Pancreas (tissue), 10 donors: ENCODE measurements around the gene WFDC10B. TPM values are rescaled to one million over a fixed set of nuclear protein-coding genes. Genes with fewer than 3 reads are reported as not detected.

Source experiments
- ATAC-seq, 4 donors: fragments of 200-7000 bp; cut with Tn5 transposase; one replicate each; pipeline versions ENCODE4 v1.8.0 to v1.9.1; 2020; ENCODE audit warnings: mild to moderate bottlenecking in 4 of 4, moderate library complexity in 4 of 4
- DNase-seq, 6 donors: peaks; one replicate each; pipeline ENCODE4 v3.0.0-alpha.2; 2020
- FAIRE-seq: peaks from 2 replicates; lab custom pipeline; 2012; peaks lifted over from hg19 to GRCh38; lab: Jason Lieb, UNC
- H3K27ac ChIP-seq, 4 donors: fragments of 200-600 bp; sonication (generic); 1 replicate in 3 of 4; 2 replicates in 1 of 4; pipeline versions ENCODE4 v1.5.0 to v1.8.0; 2020
- H3K27me3 ChIP-seq, 4 donors: fragments of 200-600 bp; one replicate each; pipeline ENCODE4 v1.8.0; 2021
- H3K36me3 ChIP-seq, 3 donors: fragments of 200-600 bp; sonication (generic) in 1 of 3; one replicate each; pipeline versions ENCODE4 v1.5.0 to v1.8.0; 2020 to 2021
- H3K4me1 ChIP-seq, 3 donors: fragments of 200-600 bp; one replicate each; pipeline ENCODE4 v1.8.0; 2021
- H3K4me3 ChIP-seq, 4 donors: fragments of 200-600 bp; sonication (generic) in 2 of 4; one replicate each; pipeline versions ENCODE4 v1.5.0 to v1.8.0; 2020 to 2021
- H3K9me3 ChIP-seq, 4 donors: fragments of 200-600 bp; one replicate each; pipeline ENCODE4 v1.8.0; 2021
- WGBS, 2 donors: extraction: QIAGEN DNeasy Blood & Tissue Kit; methylation state at CpG; one replicate each; pipeline ENCODE4 v1.1.7; 2013; 5-methylcytosine and 5-hydroxymethylcytosine counted together
- intact Hi-C, 3 donors: fragments of 100-400 bp; cut with DNase I; formaldehyde crosslinking; loops; one replicate each; pipeline versions ENCODE4 v1.11.1 to v1.14.2; 2022
- polyA plus RNA-seq, 2 donors: library from polyadenylated mRNA; stranded (reverse); fragments of 200-250 nt; gene quantifications; one replicate each; pipeline ENCODE4 v1.2.3, GENCODE V29; 2013
- total RNA-seq, 6 donors: library from RNA; stranded (reverse); fragmentation: NEBNext Ultra II Directional in 4 of 6; extraction: Animal tissue kit (Norgen Biotek cat#: 25700) in 4 of 6; gene quantifications; one replicate each; pipeline versions ENCODE4 v1.2.1 to v1.2.4, GENCODE V29; 2021 to 2023
- TF ChIP-seq, protein P1 (sequence below), 4 donors: fragments of 200-600 bp; sonication (generic) in 3 of 4; IDR thresholded peaks; one replicate each; pipeline versions ENCODE4 v1.5.0 to v1.8.0; 2021; ENCODE audit warnings: antibody characterized with exemption in 4 of 4
- donor health status: healthy with polysubstance abuse.
- donor health status: DM: no; HTN: no; CAD: no; lungs with moderate emphysema.
- donor health status: DM: no; HTN: no; CAD: no.
- donor health status: control.
- donor health status: control.
- donor health status: Bipolar disorder and iron deficiency.
- donor health status: DM: yes; HTN: yes; CAD: no.
- donor health status: DM: no; HTN: no; CAD: no.
- donor health status: DM: no; HTN: no; CAD: no.
- donor health status: DM: yes; HTN: yes; CAD: no.

Gene WFDC10B
- not detected for total RNA-seq
- not detected for polyA plus RNA-seq

DNA sequence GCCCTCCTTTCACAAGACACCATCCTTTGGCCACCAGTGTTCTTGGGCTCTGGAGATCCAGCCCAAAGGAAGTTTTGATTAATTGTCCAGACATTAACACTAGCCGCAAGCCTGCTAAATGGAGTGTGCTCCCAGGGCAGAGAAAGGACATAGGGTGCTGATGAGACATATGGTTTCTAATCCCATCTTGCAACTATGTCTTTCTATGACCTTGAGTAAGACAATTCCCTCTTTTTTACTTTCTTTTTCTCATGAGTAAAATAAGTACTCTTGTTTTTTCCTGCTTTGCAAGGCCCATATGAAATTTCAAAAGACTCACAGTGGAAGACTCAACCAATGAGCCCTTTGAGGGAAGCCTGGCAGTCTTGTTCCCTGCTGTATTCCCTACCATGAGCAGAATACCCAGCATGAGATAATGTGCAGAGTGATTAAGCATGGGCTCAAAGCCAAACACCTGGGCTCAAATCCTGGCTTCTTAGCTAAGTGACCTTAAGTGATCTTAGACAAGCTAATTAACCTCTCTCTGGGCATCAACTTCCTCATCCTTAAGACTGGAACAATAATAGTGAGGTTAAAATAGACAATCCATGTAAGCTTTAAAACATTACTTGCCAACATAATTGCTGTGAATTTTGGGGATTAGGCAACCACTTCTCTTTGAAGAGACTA lies at the start of gene WFDC10B:
Gene WFDC10B, minus strand, starts transcription at position 51 of the 669 bp plus-strand sequence. CDS start 19,027 bp downstream, outside the sequence.
- TF ChIP-seq, protein P1, sequence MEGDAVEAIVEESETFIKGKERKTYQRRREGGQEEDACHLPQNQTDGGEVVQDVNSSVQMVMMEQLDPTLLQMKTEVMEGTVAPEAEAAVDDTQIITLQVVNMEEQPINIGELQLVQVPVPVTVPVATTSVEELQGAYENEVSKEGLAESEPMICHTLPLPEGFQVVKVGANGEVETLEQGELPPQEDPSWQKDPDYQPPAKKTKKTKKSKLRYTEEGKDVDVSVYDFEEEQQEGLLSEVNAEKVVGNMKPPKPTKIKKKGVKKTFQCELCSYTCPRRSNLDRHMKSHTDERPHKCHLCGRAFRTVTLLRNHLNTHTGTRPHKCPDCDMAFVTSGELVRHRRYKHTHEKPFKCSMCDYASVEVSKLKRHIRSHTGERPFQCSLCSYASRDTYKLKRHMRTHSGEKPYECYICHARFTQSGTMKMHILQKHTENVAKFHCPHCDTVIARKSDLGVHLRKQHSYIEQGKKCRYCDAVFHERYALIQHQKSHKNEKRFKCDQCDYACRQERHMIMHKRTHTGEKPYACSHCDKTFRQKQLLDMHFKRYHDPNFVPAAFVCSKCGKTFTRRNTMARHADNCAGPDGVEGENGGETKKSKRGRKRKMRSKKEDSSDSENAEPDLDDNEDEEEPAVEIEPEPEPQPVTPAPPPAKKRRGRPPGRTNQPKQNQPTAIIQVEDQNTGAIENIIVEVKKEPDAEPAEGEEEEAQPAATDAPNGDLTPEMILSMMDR (IDR thresholded peaks at IDR 0.05) = no peak
- FAIRE-seq (no peak), ATAC-seq (no peak), DNase-seq (no peak)
- Histone ChIP-seq H3K9me3 (no peaks in the 10 kb centered on the region), H3K27me3 (no peaks in the 10 kb centered on the region), H3K4me3 (no peak within 1 kb of the TSS), H3K36me3 (no peaks in the 10 kb centered on the region), H3K27ac (no peak within 1 kb of the TSS), H3K4me1 (no peaks in the 10 kb centered on the region)
- WGBS, 2 donors = 90 to 96% methylated on average over 1 of the region's 1 CpG
- intact Hi-C loops = no loop called here

DNA sequence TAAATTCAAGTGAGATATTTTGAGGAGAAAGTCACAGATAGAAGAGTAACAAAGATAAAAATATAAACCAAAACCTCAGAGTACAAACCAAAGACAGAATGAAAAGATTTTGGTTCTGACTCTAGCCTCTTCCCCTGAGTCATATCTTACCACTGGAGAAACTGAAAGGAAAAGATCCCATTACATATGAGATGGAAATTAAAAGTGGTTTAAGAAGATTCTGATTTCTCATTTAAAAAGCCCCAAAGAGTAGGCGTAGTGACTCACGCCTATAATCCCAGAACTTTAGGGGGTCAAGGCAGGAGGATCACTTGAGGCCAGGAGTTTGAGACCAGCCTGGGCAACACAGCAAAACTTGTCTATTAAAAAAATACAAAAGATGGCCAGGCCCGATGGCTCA lies 47.9 kb upstream of the WFDC10B start:
- H3K27me3 ChIP-seq = no peaks in the 10 kb centered on the region
- H3K27ac ChIP-seq = no peak overlapping the region
- no peaks in the 10 kb centered on the region for H3K9me3 ChIP-seq
- WGBS, 2 donors = 90% methylated on average over 3 of the region's 3 CpGs
- intact Hi-C loops = no loop called here
- H3K4me3 ChIP-seq = no peak overlapping the region
- ATAC-seq (no peak), DNase-seq (no peak), FAIRE-seq (no peak)
- TF ChIP-seq, protein P1 (IDR thresholded peaks at IDR 0.05) = no peak
- H3K4me1 ChIP-seq = no peaks in the 10 kb centered on the region
- H3K36me3 ChIP-seq = no peaks in the 10 kb centered on the region

- FAIRE-seq (no peak), ATAC-seq (no peak), DNase-seq (no peak)
- Histone ChIP-seq H3K36me3 (no peaks in the 10 kb centered on the region), H3K4me1 (no peaks in the 10 kb centered on the region), H3K9me3 (no peaks in the 10 kb centered on the region), H3K27me3 (no peaks in the 10 kb centered on the region), H3K4me3 (no peak overlapping the region), H3K27ac (no peak overlapping the region)
- TF ChIP-seq, protein P1 (IDR thresholded peaks at IDR 0.05) = no peak
- 85 to 90% methylated on average over 1 of the region's 1 CpG for WGBS, 2 donors
- intact Hi-C loops = no loop called here
Measured at GRCh38 chr20:45751721-45752120, 46.9 kb upstream of the WFDC10B start.

GRCh38 chr20:45745015-45745414 lies 40.2 kb upstream of the WFDC10B start:
- Histone ChIP-seq H3K36me3 (no peaks in the 10 kb centered on the region), H3K27ac (no peak overlapping the region), H3K27me3 (no peaks in the 10 kb centered on the region), H3K4me3 (no peak overlapping the region), H3K4me1 (no peaks in the 10 kb centered on the region), H3K9me3 (no peaks in the 10 kb centered on the region)
- DNase-seq = no peak
- intact Hi-C loops = no loop called here
- no peak for ATAC-seq
- TF ChIP-seq, protein P1 (IDR thresholded peaks at IDR 0.05) = no peak
- no peak for FAIRE-seq

DNA sequence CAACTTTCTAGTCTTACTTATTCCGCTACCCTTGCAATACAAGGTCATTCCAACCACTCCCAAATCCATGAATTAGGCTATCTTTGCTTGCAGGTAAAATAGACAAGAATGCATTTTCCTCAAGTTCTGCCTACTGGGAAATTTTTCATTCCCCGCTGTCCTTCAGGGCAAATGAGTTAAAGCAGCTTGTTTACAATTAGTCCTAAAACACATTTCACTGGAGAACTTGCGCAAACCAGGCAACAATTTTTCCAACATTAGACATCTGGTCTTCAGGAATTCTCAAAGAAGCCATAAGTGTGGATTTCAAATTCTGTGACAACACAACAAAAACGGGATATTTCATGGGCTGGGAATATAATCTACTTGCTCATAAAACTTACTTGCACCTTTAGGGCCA lies 37.8 kb upstream of the WFDC10B start:
- no peaks in the 10 kb centered on the region for H3K27me3 ChIP-seq
- 79 to 81% methylated on average over 4 of the region's 4 CpGs for WGBS, 2 donors
- H3K36me3 ChIP-seq = no peaks in the 10 kb centered on the region
- H3K4me1 ChIP-seq = no peaks in the 10 kb centered on the region
- no peak for DNase-seq
- TF ChIP-seq, protein P1 (IDR thresholded peaks at IDR 0.05) = no peak
- no peak for ATAC-seq
- FAIRE-seq = no peak
- intact Hi-C loops = no loop called here
- no peaks in the 10 kb centered on the region for H3K9me3 ChIP-seq
- H3K4me3 ChIP-seq = no peak overlapping the region
- no peak overlapping the region for H3K27ac ChIP-seq
